ENCODE data around the gene PDCD1LG2. TPM values are rescaled to one million over a fixed set of nuclear protein-coding genes. Genes with fewer than 3 reads are reported as not detected.

PDCD1LG2 gene
- total and polyA plus RNA-seq, 2 experiments from 2014 or later, result not detected

- Mint-ChIP-seq H3K27me3 (ENCODE audit: insufficient read depth, low read depth, poor library complexity) (peaks cover 4% of the 10 kb centered on the region), H3K4me1 (peaks cover 3% of the 10 kb centered on the region; the same call in 1 of the 3 replicates), H3K36me3 (ENCODE audit: low read depth) (no peaks in the 10 kb centered on the region), H3K27ac (no peak overlapping the region), H3K9me3 (no peaks in the 10 kb centered on the region; the same call in 2 of the 3 replicates), H3K4me3 (no peak overlapping the region)
- Histone ChIP-seq H3K27me3 (ENCODE audit: insufficient read depth) (no peaks in the 10 kb centered on the region), H3K36me3 (ENCODE audit: insufficient read depth) (0 out of 2 replicates have a peak, but pooled peaks cover 3% of the 10 kb centered on the region), H4K20me1 (replicated peaks; ENCODE audit: insufficient read depth) (no peaks in the 10 kb centered on the region), H3K9me2 (ENCODE audit: insufficient read depth) (0 out of 2 replicates have a peak, but pooled peaks cover 6% of the 10 kb centered on the region), H3K79me2 (replicated peaks; ENCODE audit: insufficient read depth) (no peaks in the 10 kb centered on the region), H3K4me3 (no peak overlapping the region), H3K4me1 (ENCODE audit: insufficient read depth) (no peaks in the 10 kb centered on the region), H3K4me2 (no peak overlapping the region), H3F3A (replicated peaks; ENCODE audit: low read depth) (no peaks in the 10 kb centered on the region), H2AFZ (no peak overlapping the region), H3K27ac (ENCODE audit: low read depth) (no peak overlapping the region)
- DNase-seq (ENCODE audit: low spot score), result no peak
- TF ChIP-seq EZH2phosphoT487 (IDR thresholded peaks at IDR 0.05; ENCODE audit: unreplicated experiment) (no peak), ZNF462 (CRISPR knock-in tag; IDR thresholded peaks at IDR 0.05) (no peak), ZNF114 (CRISPR knock-in tag; IDR thresholded peaks at IDR 0.05) (no peak), NANOG (IDR thresholded peaks at IDR 0.05; ENCODE audit: borderline replicate concordance) (no peak), CREB1 (CRISPR knock-in tag; IDR thresholded peaks at IDR 0.05; ENCODE audit: low read depth) (no peak), EZH2 (IDR thresholded peaks at IDR 0.05; ENCODE audit: low read depth, unreplicated experiment) (no peak)
- ATAC-seq, result no peak
Observed at GRCh38 chr9:5511476-5511875, 1.1 kb downstream of the PDCD1LG2 start.

Data from GM23338 (cell line).